HAP-1 (cell line): Measurements from ENCODE around the gene TRERF1.

Source experiments
- DNase-seq, 2 experiments: peaks; one replicate each; pipeline ENCODE4 v3.0.0-alpha.2; 2016 to 2020; ENCODE audit warnings: low spot score in 2 of 2
- H3K27me3 ChIP-seq: fragments of 250-450 bp; sonication (Bioruptor Pico); 2 replicates; pipeline ENCODE4 v1.5.1; 2020; ENCODE audit warnings: low read depth, mild to moderate bottlenecking, moderate library complexity
- H3K36me3 ChIP-seq: fragments of 250-450 bp; sonication (Bioruptor Pico); replicated peaks from 2 replicates; pipeline ENCODE4 v1.5.1; 2020; ENCODE audit warnings: mild to moderate bottlenecking
- H3K4me1 ChIP-seq: fragments of 250-450 bp; sonication (Bioruptor Pico); 2 replicates; pipeline ENCODE4 v1.5.1; 2020; ENCODE audit warnings: mild to moderate bottlenecking
- H3K4me3 ChIP-seq: fragments of 250-450 bp; sonication (Bioruptor Pico); 2 replicates; pipeline ENCODE4 v1.5.1; 2020; ENCODE audit warnings: mild to moderate bottlenecking, moderate library complexity
- H3K9me3 ChIP-seq: fragments of 250-450 bp; sonication (Bioruptor Pico); 2 replicates; pipeline ENCODE4 v1.5.1; 2020; ENCODE audit warnings: mild to moderate bottlenecking, moderate library complexity
- in situ Hi-C: fragments of 300-500 bp; cut with MboI; formaldehyde crosslinking; loops from 3 replicates; pipeline ENCODE4 v1.14.3; 2020; ENCODE audit warnings: low sequenced_read_pairs, inconsistent platforms, mixed read lengths

Gene TRERF1

DNA sequence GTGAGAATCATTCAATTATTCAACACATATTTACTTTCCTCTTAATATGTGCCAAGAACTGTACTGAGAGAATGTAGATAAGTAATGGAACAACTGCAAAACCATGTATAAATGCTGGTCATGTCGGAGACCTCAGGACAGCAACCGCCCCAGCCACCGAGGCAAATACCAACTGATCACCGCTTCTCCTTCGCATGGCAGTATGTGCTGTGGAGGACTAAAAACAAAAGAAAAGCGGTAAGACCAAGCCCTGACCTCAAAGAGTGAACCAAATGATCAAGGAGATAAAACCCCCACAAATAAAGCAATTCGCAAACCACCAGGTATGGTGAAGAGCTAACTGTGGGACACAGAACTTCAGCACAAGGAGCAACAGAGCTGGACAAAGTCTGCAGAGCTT lies 104.3 kb downstream of the TRERF1 start:
- no peaks in the 10 kb centered on the region; the same call in 1 of the 2 replicates for H3K36me3 ChIP-seq
- no peaks in the 10 kb centered on the region for H3K4me1 ChIP-seq
- no peak overlapping the region for H3K4me3 ChIP-seq
- in situ Hi-C loops = no loop called here
- DNase-seq = no peak
- H3K9me3 ChIP-seq = no peaks in the 10 kb centered on the region
- no peaks in the 10 kb centered on the region for H3K27me3 ChIP-seq

DNA sequence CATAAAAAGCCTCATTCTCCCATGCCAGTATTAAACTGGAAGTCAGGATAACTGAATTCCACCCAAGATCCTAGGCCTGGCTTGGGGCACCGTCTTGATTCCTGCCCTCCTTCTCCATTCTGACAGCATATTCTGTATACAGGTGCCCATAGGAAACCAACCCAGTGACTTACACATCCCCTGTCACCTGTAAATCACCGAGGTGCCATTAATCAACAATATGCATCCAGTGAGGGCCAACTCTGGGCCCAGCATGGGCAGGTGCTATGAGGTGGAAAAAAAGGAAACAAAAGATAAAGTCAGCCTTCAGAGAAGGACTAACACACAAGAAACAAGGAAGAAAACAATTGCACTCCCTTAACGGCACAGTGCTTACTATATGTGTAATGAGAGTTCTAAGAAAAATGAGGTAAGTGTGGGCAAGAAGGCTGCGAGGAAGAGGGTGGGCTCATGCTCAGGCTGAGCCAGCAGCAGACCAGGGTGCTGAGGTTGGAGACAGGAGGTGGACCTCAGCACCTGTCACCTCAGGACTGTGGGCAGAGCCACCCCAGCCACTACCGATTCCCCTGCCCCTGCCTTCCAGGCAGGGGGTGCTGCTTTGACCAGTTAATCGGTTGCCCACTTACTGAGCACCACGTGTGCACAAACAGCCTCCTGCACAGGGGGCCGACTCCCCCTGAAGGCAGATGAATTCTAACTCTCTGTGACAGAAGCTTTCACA lies 105.9 kb downstream of the TRERF1 start:
- in situ Hi-C loops = no loop called here
- Histone ChIP-seq H3K4me1 (no peaks in the 10 kb centered on the region), H3K4me3 (no peak overlapping the region), H3K27me3 (no peaks in the 10 kb centered on the region), H3K36me3 (no peaks in the 10 kb centered on the region; the same call in 1 of the 2 replicates), H3K9me3 (no peaks in the 10 kb centered on the region)
- no peak for DNase-seq

DNA sequence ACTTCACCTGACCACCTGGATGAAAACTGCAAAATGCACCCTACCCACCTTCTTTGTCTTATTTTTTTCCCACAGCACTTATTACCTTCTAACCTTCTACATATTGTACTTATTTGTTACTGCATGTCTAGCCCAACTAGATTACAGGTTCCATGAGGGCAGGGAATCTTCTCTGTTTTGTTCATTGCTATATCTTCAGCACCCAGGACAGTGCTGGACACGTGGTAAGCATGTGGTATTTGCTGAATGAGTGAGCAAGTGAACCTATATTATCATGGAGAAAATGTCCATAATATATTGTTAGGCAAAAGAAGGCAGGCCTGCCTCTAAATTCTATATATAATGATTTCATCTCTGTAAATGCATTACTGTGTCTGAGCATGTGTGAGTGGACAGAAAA lies 107.0 kb downstream of the TRERF1 start:
- Histone ChIP-seq H3K9me3 (no peaks in the 10 kb centered on the region), H3K27me3 (no peaks in the 10 kb centered on the region), H3K4me1 (no peaks in the 10 kb centered on the region), H3K4me3 (no peak overlapping the region), H3K36me3 (no peaks in the 10 kb centered on the region; the same call in 1 of the 2 replicates)
- DNase-seq = no peak
- in situ Hi-C loops = no loop called here

- DNase-seq = no peak
- Histone ChIP-seq H3K4me1 (no peaks in the 10 kb centered on the region), H3K9me3 (no peaks in the 10 kb centered on the region), H3K4me3 (no peak overlapping the region), H3K36me3 (no peaks in the 10 kb centered on the region; the same call in 1 of the 2 replicates), H3K27me3 (no peaks in the 10 kb centered on the region)
- in situ Hi-C loops = no loop called here
These were observed 109.8 kb downstream of the TRERF1 start for GRCh38 chr6:42341771-42342553.

- no peak overlapping the region for H3K4me3 ChIP-seq
- no peak for DNase-seq
- in situ Hi-C loops = no loop called here
- no peaks in the 10 kb centered on the region for H3K4me1 ChIP-seq
- no peaks in the 10 kb centered on the region for H3K27me3 ChIP-seq
- no peaks in the 10 kb centered on the region; the same call in 1 of the 2 replicates for H3K36me3 ChIP-seq
- H3K9me3 ChIP-seq = no peaks in the 10 kb centered on the region
These were observed 110.5 kb downstream of the TRERF1 start for GRCh38 chr6:42341221-42341620.

- in situ Hi-C loops = no loop called here
- Histone ChIP-seq H3K27me3 (no peaks in the 10 kb centered on the region), H3K9me3 (no peaks in the 10 kb centered on the region), H3K36me3 (no peaks in the 10 kb centered on the region; the same call in 1 of the 2 replicates), H3K4me1 (no peaks in the 10 kb centered on the region), H3K4me3 (no peak overlapping the region)
- no peak for DNase-seq
These were observed 111.2 kb downstream of the TRERF1 start for GRCh38 chr6:42340511-42340910.

- DNase-seq = no peak
- no peaks in the 10 kb centered on the region for H3K27me3 ChIP-seq
- in situ Hi-C loops = no loop called here
- no peaks in the 10 kb centered on the region for H3K9me3 ChIP-seq
- no peak overlapping the region for H3K4me3 ChIP-seq
- H3K36me3 ChIP-seq = no peaks in the 10 kb centered on the region
- H3K4me1 ChIP-seq = no peaks in the 10 kb centered on the region
These were observed 111.7 kb downstream of the TRERF1 start for GRCh38 chr6:42339991-42340401.

- Histone ChIP-seq H3K4me1 (no peaks in the 10 kb centered on the region), H3K36me3 (no peaks in the 10 kb centered on the region), H3K27me3 (no peaks in the 10 kb centered on the region), H3K9me3 (no peaks in the 10 kb centered on the region), H3K4me3 (no peak overlapping the region)
- DNase-seq = no peak
- in situ Hi-C loops = no loop called here
These were observed 112.9 kb downstream of the TRERF1 start for GRCh38 chr6:42338744-42339222.

DNA sequence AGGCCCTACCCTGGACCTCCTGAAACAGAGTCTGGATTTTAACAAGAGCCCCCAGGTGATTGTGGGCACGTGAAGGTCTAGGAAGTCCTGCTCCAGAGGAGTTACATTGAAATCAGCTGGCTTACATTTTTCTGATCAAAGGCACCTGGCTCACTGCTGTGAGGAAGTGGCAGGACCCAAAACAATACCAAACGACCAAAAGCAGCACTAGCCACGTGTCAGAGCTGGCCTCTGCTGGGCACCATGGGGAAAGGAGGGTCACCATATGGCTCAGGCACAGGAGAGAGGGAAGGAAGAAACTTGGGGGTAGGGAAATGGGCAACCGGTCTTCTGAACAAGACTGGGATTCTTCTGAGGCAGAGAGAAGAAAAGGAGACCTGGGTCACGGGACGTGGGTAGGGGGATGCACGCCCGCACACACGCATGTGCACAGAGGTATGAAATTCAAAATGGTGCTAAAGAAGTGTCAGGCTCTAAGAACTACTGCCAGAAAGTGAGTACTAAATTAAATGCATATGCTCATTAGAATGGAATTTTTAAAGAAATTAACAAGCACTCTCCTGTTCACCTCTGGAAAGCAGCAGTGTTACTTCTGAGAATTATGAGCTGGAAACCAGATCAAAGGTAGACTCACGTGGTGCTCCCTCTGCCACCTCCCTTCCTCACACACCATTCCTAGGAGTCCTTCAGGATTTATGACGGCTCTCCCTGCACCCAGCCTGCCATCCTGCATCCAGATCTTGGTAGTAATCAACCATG lies 113.6 kb downstream of the TRERF1 start:
- H3K4me1 ChIP-seq = no peaks in the 10 kb centered on the region
- H3K36me3 ChIP-seq = no peaks in the 10 kb centered on the region
- no peaks in the 10 kb centered on the region for H3K9me3 ChIP-seq
- in situ Hi-C loops = no loop called here
- no peak overlapping the region for H3K4me3 ChIP-seq
- no peak for DNase-seq
- no peaks in the 10 kb centered on the region for H3K27me3 ChIP-seq

- H3K27me3 ChIP-seq = no peaks in the 10 kb centered on the region
- in situ Hi-C loops = no loop called here
- no peak for DNase-seq
- no peak overlapping the region for H3K4me3 ChIP-seq
- H3K9me3 ChIP-seq = no peaks in the 10 kb centered on the region
- no peaks in the 10 kb centered on the region for H3K4me1 ChIP-seq
- H3K36me3 ChIP-seq = no peaks in the 10 kb centered on the region
These were observed 115.3 kb downstream of the TRERF1 start for GRCh38 chr6:42336431-42336830.

GRCh38 chr6:42335896-42336295 lies 115.8 kb downstream of the TRERF1 start:
- DNase-seq = no peak
- no peaks in the 10 kb centered on the region for H3K27me3 ChIP-seq
- H3K9me3 ChIP-seq = no peaks in the 10 kb centered on the region
- no peaks in the 10 kb centered on the region for H3K36me3 ChIP-seq
- no peaks in the 10 kb centered on the region for H3K4me1 ChIP-seq
- no peak overlapping the region for H3K4me3 ChIP-seq
- in situ Hi-C loops = no loop called here

- in situ Hi-C loops = no loop called here
These were observed 116.9 kb downstream of the TRERF1 start for GRCh38 chr6:42334870-42335269.

DNA sequence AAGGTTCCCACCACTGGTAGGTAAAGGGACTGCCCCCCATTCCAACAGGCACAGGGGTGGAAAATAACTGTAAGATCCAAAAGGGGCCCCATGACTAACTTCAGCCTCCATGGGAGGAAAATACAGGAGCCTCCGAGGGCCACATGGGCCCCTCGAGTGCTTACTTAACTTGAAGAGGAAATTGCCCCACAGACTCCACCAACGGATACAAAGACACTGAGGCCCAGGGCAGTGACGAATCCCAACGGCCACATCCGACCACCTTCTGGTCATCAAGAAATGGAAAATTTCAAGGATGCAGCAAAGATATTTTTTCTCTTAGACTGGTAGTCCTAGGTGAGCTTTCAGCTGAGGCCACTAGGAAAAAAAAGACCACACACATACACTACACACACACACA lies 118.1 kb downstream of the TRERF1 start:
- no peak for DNase-seq
- Histone ChIP-seq H3K36me3 (no peaks in the 10 kb centered on the region), H3K9me3 (no peaks in the 10 kb centered on the region), H3K27me3 (no peaks in the 10 kb centered on the region), H3K4me1 (no peaks in the 10 kb centered on the region), H3K4me3 (no peak overlapping the region)
- in situ Hi-C loops = no loop called here

More at GRCh38 chr6:42334870-42335269, 116.9 kb downstream of the TRERF1 start:
- H3K4me3 ChIP-seq = no peak overlapping the region
- H3K27me3 ChIP-seq = no peaks in the 10 kb centered on the region
- H3K9me3 ChIP-seq = no peaks in the 10 kb centered on the region
- no peak for DNase-seq
- H3K36me3 ChIP-seq = no peaks in the 10 kb centered on the region
- no peaks in the 10 kb centered on the region for H3K4me1 ChIP-seq

DNA sequence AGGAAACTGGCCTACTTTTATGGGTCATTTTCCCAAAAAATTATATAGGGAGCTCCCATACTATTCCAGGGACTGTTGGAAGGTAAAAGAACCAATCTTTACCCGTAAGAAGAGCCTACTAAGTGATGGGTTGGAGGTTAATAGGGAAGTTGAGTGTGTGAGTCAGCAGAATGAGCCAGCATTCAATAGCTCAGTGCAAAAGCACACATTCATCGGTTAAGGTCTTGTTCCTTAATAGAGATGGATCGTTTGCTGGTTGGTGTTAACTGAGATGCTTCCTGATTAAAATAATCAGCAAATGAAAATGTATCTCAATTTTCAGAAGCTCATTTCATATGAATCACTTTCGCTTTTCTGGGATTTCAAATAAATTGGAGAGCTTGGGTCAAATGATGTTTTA lies 118.8 kb downstream of the TRERF1 start:
- Histone ChIP-seq H3K36me3 (no peaks in the 10 kb centered on the region), H3K4me3 (no peak overlapping the region), H3K4me1 (no peaks in the 10 kb centered on the region), H3K9me3 (no peaks in the 10 kb centered on the region), H3K27me3 (no peaks in the 10 kb centered on the region)
- no peak for DNase-seq
- in situ Hi-C loops = no loop called here
